ENCODE results near the gene CCDC71L.
A peak's percentile ranks its signal among the peaks of the same experiment; 100 is the strongest.

The CCDC71L gene

DNA sequence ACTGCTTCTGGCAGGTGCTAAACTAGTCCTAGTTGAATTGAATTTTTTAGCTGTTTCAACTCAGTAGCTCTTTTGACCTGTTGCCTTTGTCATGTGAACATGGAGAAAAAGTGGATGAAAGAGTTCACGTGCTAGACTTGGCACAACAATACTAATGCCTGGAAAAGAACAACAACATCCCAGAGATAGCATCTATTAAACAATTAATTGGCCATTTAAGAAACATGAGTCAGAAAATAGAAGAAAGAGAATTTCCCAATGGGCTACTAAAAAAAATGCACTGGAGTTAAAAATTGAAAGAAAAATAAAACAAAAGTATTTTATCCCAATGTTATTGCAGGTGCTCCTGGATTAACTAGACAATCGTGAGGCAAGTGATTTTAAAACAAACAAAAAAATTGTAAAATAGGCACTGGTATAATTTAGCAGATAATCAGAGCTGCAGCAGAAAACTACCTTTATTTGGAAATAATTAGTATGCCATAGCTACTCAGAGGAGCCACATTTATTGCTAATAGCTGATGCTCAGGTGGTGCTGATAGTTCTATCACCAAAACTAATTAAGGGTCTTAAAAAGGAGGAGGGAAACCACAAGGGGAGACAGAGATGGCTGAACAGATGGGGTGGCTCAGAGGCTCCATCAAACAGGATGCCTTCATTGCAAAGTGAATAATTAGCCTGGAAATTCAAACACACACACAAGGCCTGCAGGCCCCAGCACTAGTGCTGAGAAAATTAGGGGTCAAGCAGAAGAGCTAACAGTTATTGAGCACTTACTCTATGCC is 17.6 kb downstream of the CCDC71L start:
- no peak for DNase-seq (ENCODE audit: low read depth)
- TF ChIP-seq, protein P1, sequence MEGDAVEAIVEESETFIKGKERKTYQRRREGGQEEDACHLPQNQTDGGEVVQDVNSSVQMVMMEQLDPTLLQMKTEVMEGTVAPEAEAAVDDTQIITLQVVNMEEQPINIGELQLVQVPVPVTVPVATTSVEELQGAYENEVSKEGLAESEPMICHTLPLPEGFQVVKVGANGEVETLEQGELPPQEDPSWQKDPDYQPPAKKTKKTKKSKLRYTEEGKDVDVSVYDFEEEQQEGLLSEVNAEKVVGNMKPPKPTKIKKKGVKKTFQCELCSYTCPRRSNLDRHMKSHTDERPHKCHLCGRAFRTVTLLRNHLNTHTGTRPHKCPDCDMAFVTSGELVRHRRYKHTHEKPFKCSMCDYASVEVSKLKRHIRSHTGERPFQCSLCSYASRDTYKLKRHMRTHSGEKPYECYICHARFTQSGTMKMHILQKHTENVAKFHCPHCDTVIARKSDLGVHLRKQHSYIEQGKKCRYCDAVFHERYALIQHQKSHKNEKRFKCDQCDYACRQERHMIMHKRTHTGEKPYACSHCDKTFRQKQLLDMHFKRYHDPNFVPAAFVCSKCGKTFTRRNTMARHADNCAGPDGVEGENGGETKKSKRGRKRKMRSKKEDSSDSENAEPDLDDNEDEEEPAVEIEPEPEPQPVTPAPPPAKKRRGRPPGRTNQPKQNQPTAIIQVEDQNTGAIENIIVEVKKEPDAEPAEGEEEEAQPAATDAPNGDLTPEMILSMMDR (conservative IDR thresholded peaks at IDR 0.05; ENCODE audit: low read length), result no peak
- no peak overlapping the region for H3K4me3 ChIP-seq (ENCODE audit: low read length)

GRCh38 chr7:106641416-106641815 is 19.5 kb downstream of the CCDC71L start:
- no peak overlapping the region for H3K4me3 ChIP-seq (ENCODE audit: low read length)
- TF ChIP-seq, protein P1 (conservative IDR thresholded peaks at IDR 0.05; ENCODE audit: low read length), result no peak
- no peak for DNase-seq (ENCODE audit: low read depth)

DNA sequence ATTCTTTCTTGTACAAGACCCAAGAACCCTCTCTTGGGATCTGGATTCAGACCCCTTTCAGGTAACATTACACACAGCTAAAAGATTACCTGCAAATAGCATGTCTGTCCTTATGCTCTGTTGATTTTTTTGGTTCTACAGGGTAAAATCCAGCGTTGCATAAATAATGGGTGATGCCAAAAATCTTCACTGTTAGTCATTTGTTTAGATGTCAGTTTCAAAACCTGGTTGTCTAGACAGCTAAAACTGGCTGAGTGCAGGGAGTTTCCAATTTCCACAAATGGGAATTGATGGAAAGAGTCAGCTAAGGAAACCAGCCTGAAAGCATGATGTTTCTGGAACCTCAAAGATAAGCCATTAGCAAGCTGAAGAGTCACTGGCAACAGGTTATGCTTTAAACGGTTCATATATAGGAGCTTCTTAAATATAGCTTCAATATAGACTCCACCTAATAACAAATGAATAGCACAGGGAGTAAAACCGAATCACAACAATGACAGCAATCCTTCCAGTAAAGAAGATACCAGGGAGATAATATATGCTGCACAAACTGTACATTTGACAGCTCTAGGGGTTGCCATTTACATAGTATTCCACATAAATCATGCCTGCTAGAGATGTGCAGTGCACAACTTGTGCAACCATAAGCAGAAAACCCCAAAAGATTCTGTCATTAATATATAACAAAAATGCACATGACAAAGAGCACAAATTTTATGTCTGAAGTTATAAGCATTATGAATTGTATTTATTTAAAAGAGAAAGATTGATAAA is 20.4 kb downstream of the CCDC71L start:
- H3K4me3 ChIP-seq (ENCODE audit: low read length), result no peak overlapping the region
- TF ChIP-seq, protein P1 (conservative IDR thresholded peaks at IDR 0.05; ENCODE audit: low read length), result no peak
- DNase-seq (ENCODE audit: low read depth), result peak; percentile 26

GRCh38 chr7:106639476-106640334 is 21.3 kb downstream of the CCDC71L start:
- TF ChIP-seq, protein P1 (conservative IDR thresholded peaks at IDR 0.05; ENCODE audit: low read length), result no peak
- no peak overlapping the region for H3K4me3 ChIP-seq (ENCODE audit: low read length)
- DNase-seq (ENCODE audit: low read depth), result no peak

- H3K4me3 ChIP-seq (ENCODE audit: low read length), result no peak overlapping the region
- no peak for DNase-seq (ENCODE audit: low read depth)
- TF ChIP-seq, protein P1 (conservative IDR thresholded peaks at IDR 0.05; ENCODE audit: low read length), result no peak
Measured at GRCh38 chr7:106635411-106635810, 25.5 kb downstream of the CCDC71L start.

- TF ChIP-seq, protein P1 (conservative IDR thresholded peaks at IDR 0.05; ENCODE audit: low read length), result no peak
- DNase-seq (ENCODE audit: low read depth), result no peak
- no peak overlapping the region for H3K4me3 ChIP-seq (ENCODE audit: low read length)
Measured at GRCh38 chr7:106634958-106635357, 26.0 kb downstream of the CCDC71L start.
